ENCODE results near the gene NAP1L4. TPM values are rescaled to one million over a fixed set of nuclear protein-coding genes. Genes with fewer than 3 reads are reported as not detected.
"Not testable (repeated sequence)": the region's sequence is repeated elsewhere in the genome, so short reads cannot be mapped to it uniquely, and the experiment has no call there.

NAP1L4 gene
- total RNA-seq, 1 experiment from 2014 or later, result 212 TPM

GRCh38 chr11:2940147-2940920 is 51.8 kb downstream of the NAP1L4 start:
- H3K4me1 Mint-ChIP-seq, result peaks cover 7% of the 10 kb centered on the region in 2 experiments
- DNase-seq, result peak; percentile 29
- Histone ChIP-seq H2BK12ac (ENCODE audit: insufficient read length, low read depth, low read length) (no peak overlapping the region), H3T11ph (ENCODE audit: low read length) (no peak overlapping the region), H3K27ac (ENCODE audit: insufficient read length, low read depth, low read length) (no peak overlapping the region), H3K79me2 (ENCODE audit: insufficient read depth, low read length) (no peaks in the 10 kb centered on the region), H3K14ac (ENCODE audit: insufficient read depth, low read length) (no peak overlapping the region; the same call in 1 of the 2 replicates), H3K23ac (ENCODE audit: insufficient read length, low read depth, low read length) (no peak overlapping the region), H3K56ac (ENCODE audit: insufficient read length, low read depth, low read length) (no peak overlapping the region), H4K20me1 (ENCODE audit: control insufficient read depth, insufficient read depth, insufficient read length) (no peaks in the 10 kb centered on the region), H3K4me2 (ENCODE audit: insufficient read depth, insufficient read length, low read length) (no peak overlapping the region), H2AFZ (ENCODE audit: low read length) (no peak overlapping the region), H3K9me3 (ENCODE audit: control insufficient read depth, low read depth, low read length) (peaks cover 22% of the 10 kb centered on the region), H3K9ac (ENCODE audit: extremely low read depth, insufficient read length, low read length) (no peak overlapping the region), H3K23me2 (ENCODE audit: insufficient read length, low read depth, low read length, poor library complexity, severe bottlenecking) (no peaks in the 10 kb centered on the region), H3K4ac (ENCODE audit: low read depth, low read length) (no peak overlapping the region), H2BK5ac (ENCODE audit: insufficient read length, low read length) (no peak overlapping the region), H4K8ac (replicated peaks; ENCODE audit: insufficient read length, low read depth, low read length) (no peak overlapping the region), H2BK120ac (ENCODE audit: low read depth, low read length, poor library complexity, severe bottlenecking) (no peak overlapping the region), H4K5ac (ENCODE audit: insufficient read length, low read depth, low read length) (no peak overlapping the region), H4K91ac (ENCODE audit: insufficient read length, low read depth, low read length) (no peak overlapping the region), H2AK5ac (ENCODE audit: insufficient read length, low read length) (no peak overlapping the region), H3K18ac (ENCODE audit: insufficient read length, low read depth, low read length) (no peak overlapping the region), H2BK15ac (ENCODE audit: low read depth, low read length) (no peak overlapping the region), H3K79me1 (ENCODE audit: insufficient read depth, low read depth, low read length, poor library complexity, severe bottlenecking) (no peaks in the 10 kb centered on the region), H3K27me3 (ENCODE audit: insufficient read depth, low read length) (no peaks in the 10 kb centered on the region), H3K4me1 (ENCODE audit: insufficient read depth, low read length) (peaks cover 3% of the 10 kb centered on the region; the same call in 1 of the 2 replicates), H2BK20ac (ENCODE audit: low read depth, low read length, poor library complexity, severe bottlenecking) (no peak overlapping the region)
- peaks cover 19% of the 10 kb centered on the region for H3K27me3 Mint-ChIP-seq (ENCODE audit: low read depth)
- peaks cover 36 to 51% (median 47%) of the 10 kb centered on the region in 3 experiments for H3K36me3 Mint-ChIP-seq (ENCODE audit: insufficient read depth in 1 of 3, low read depth in 3 of 3)
- H3K4me3 Mint-ChIP-seq, result no peak overlapping the region
- no peak overlapping the region for H3K27ac Mint-ChIP-seq
- no peak for TF ChIP-seq CTCF (conservative IDR thresholded peaks at IDR 0.05)
- H3K9me3 Mint-ChIP-seq, result peaks cover 32% of the 10 kb centered on the region in 2 experiments
- no CpG with 5 or more reads among the region's 16 CpGs for WGBS (ENCODE audit: extremely low coverage, insufficient read length, low lambda C conversion rate)

GRCh38 chr11:2938458-2939418 is 53.4 kb downstream of the NAP1L4 start:
- not testable (repeated sequence) for H2BK15ac ChIP-seq (ENCODE audit: low read depth, low read length); H2BK20ac ChIP-seq (ENCODE audit: low read depth, low read length, poor library complexity, severe bottlenecking); H3K79me2 ChIP-seq (ENCODE audit: insufficient read depth, low read length); H3K9ac ChIP-seq (ENCODE audit: extremely low read depth, insufficient read length, low read length); H3K56ac ChIP-seq (ENCODE audit: insufficient read length, low read depth, low read length); H3K23me2 ChIP-seq (ENCODE audit: insufficient read length, low read depth, low read length, poor library complexity, severe bottlenecking); H2BK5ac ChIP-seq (ENCODE audit: insufficient read length, low read length); H3K23ac ChIP-seq (ENCODE audit: insufficient read length, low read depth, low read length); H2AFZ ChIP-seq (ENCODE audit: low read length); H4K8ac ChIP-seq (replicated peaks; ENCODE audit: insufficient read length, low read depth, low read length); H3K14ac ChIP-seq (ENCODE audit: insufficient read depth, low read length); H2BK120ac ChIP-seq (ENCODE audit: low read depth, low read length, poor library complexity, severe bottlenecking); H2BK12ac ChIP-seq (ENCODE audit: insufficient read length, low read depth, low read length); H4K5ac ChIP-seq (ENCODE audit: insufficient read length, low read depth, low read length); H3K4me2 ChIP-seq (ENCODE audit: insufficient read depth, insufficient read length, low read length); H3K79me1 ChIP-seq (ENCODE audit: insufficient read depth, low read depth, low read length, poor library complexity, severe bottlenecking); H3K18ac ChIP-seq (ENCODE audit: insufficient read length, low read depth, low read length); H4K20me1 ChIP-seq (ENCODE audit: control insufficient read depth, insufficient read depth, insufficient read length); H3K4me1 Mint-ChIP-seq; H3K27me3 ChIP-seq (ENCODE audit: insufficient read depth, low read length); H4K91ac ChIP-seq (ENCODE audit: insufficient read length, low read depth, low read length); H3K27ac ChIP-seq (ENCODE audit: insufficient read length, low read depth, low read length); H3K4ac ChIP-seq (ENCODE audit: low read depth, low read length); H2AK5ac ChIP-seq (ENCODE audit: insufficient read length, low read length); H3K4me1 ChIP-seq (ENCODE audit: insufficient read depth, low read length); H3T11ph ChIP-seq (ENCODE audit: low read length)
- Mint-ChIP-seq H3K36me3 (ENCODE audit: insufficient read depth in 1 of 3, low read depth in 3 of 3) (peaks cover 28 to 36% (median 33%) of the 10 kb centered on the region in 3 experiments), H3K4me3 (peak overlapping the region in 1 of 2 experiments; percentile 43; a peak in 2 of 5 replicates), H3K27me3 (ENCODE audit: low read depth) (peaks cover 24% of the 10 kb centered on the region), H3K27ac (peak overlapping the region in 1 of 3 experiments; percentile 59; a peak in 1 of 7 replicates), H3K9me3 (peaks cover 32% of the 10 kb centered on the region in 2 experiments)
- DNase-seq, result peak; percentile 29
- WGBS (ENCODE audit: extremely low coverage, insufficient read length, low lambda C conversion rate), result no CpG with 5 or more reads among the region's 20 CpGs
- peaks cover 22% of the 10 kb centered on the region for H3K9me3 ChIP-seq (ENCODE audit: control insufficient read depth, low read depth, low read length)

All from H9 (cell line).